PC-3 (cell line): ENCODE measurements around the gene CDCP1.

ENCODE experiments used
- EZH2phosphoT487 ChIP-seq: fragments of 300-600 bp; sonication (generic); IDR thresholded peaks from 2 replicates; pipeline ENCODE4 v1.6.1; 2018; ENCODE audit warnings: mild to moderate bottlenecking, antibody characterized with exemption, low read length, borderline replicate concordance
- TF ChIP-seq, protein P1 (sequence below): fragments of 300-600 bp; sonication (generic); conservative IDR thresholded peaks from 2 replicates; pipeline ENCODE4 v1.5.1; 2017; ENCODE audit warnings: antibody characterized with exemption, low read depth, mild to moderate bottlenecking, low read length

DNA sequence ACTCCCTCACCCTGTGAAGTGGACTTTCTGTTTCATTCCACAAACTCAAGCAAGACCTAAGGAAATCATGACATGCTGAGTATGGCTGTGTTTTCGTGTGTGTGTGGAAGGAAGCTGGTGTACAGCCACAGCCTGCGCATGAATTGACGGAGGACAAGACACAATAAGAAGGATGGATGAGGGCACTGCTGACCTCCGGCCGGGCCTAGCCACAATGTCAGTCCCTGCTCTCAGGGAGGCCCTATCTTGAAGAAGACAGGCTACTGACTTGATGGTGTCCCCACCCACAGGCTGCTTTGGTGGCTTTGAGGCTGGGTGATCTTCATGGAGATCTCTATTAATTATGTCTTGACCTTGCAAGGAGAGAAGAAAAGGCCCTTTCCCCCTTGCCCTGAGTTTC, 39.3 kb upstream of the CDCP1 start:
- no peak for TF ChIP-seq EZH2phosphoT487
- TF ChIP-seq, protein P1, sequence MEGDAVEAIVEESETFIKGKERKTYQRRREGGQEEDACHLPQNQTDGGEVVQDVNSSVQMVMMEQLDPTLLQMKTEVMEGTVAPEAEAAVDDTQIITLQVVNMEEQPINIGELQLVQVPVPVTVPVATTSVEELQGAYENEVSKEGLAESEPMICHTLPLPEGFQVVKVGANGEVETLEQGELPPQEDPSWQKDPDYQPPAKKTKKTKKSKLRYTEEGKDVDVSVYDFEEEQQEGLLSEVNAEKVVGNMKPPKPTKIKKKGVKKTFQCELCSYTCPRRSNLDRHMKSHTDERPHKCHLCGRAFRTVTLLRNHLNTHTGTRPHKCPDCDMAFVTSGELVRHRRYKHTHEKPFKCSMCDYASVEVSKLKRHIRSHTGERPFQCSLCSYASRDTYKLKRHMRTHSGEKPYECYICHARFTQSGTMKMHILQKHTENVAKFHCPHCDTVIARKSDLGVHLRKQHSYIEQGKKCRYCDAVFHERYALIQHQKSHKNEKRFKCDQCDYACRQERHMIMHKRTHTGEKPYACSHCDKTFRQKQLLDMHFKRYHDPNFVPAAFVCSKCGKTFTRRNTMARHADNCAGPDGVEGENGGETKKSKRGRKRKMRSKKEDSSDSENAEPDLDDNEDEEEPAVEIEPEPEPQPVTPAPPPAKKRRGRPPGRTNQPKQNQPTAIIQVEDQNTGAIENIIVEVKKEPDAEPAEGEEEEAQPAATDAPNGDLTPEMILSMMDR = no peak
